HG03064 (cell line): ENCODE measurements around the gene CCNT2.
A peak's percentile ranks its signal among the peaks of the same experiment; 100 is the strongest.
"Not testable (repeated sequence)": the region's sequence is repeated elsewhere in the genome, so short reads cannot be mapped to it uniquely, and the experiment has no call there.

Experiments used
- ATAC-seq: cut with Tn5 transposase; IDR thresholded peaks from one replicate; pipeline ENCODE4 v1.9.1; 2021; ENCODE audit warnings: low read depth; ENCODE audit not compliant: unreplicated experiment

The CCNT2 gene

GRCh38 chr2:134917888-134918525 lies 615 bp upstream of the CCNT2 start:
- ATAC-seq, result peak; percentile 80

- ATAC-seq, result peak; percentile 0
These were observed 954 bp downstream of the CCNT2 start for GRCh38 chr2:134919341-134920210.

GRCh38 chr2:134924912-134925311 lies 6.3 kb downstream of the CCNT2 start:
- no peak for ATAC-seq

GRCh38 chr2:134926231-134926931 lies 7.8 kb downstream of the CCNT2 start:
- no peak for ATAC-seq

- ATAC-seq, result no peak
These were observed 8.6 kb downstream of the CCNT2 start for GRCh38 chr2:134927195-134927594.

GRCh38 chr2:134932864-134933526 lies 14.4 kb downstream of the CCNT2 start:
- ATAC-seq, result no peak

GRCh38 chr2:134933732-134934131 lies 15.1 kb downstream of the CCNT2 start:
- ATAC-seq, result no peak

GRCh38 chr2:134934150-134934549 lies 15.5 kb downstream of the CCNT2 start:
- no peak for ATAC-seq

- ATAC-seq, result no peak
These were observed 16.0 kb downstream of the CCNT2 start for GRCh38 chr2:134934641-134935040.

- no peak for ATAC-seq
These were observed 18.1 kb downstream of the CCNT2 start for GRCh38 chr2:134936691-134937090.

GRCh38 chr2:134943540-134943939 lies 24.9 kb downstream of the CCNT2 start:
- ATAC-seq, result peak; percentile 59

GRCh38 chr2:134944975-134945374 lies 26.4 kb downstream of the CCNT2 start:
- ATAC-seq, result no peak

- no peak for ATAC-seq
These were observed 27.5 kb downstream of the CCNT2 start for GRCh38 chr2:134946073-134946472.

- no peak for ATAC-seq
These were observed 31.5 kb downstream of the CCNT2 start for GRCh38 chr2:134949981-134950708.

GRCh38 chr2:134950886-134951285 lies 32.3 kb downstream of the CCNT2 start:
- ATAC-seq, result no peak

- no peak for ATAC-seq
These were observed 34.0 kb downstream of the CCNT2 start for GRCh38 chr2:134952608-134953007.

- no peak for ATAC-seq
These were observed 35.4 kb downstream of the CCNT2 start for GRCh38 chr2:134954065-134954464.

- no peak for ATAC-seq
These were observed 37.1 kb downstream of the CCNT2 start for GRCh38 chr2:134955744-134956143.

GRCh38 chr2:134957477-134957876 lies 38.9 kb downstream of the CCNT2 start:
- ATAC-seq, result no peak

GRCh38 chr2:134967166-134967565 lies 48.5 kb downstream of the CCNT2 start:
- ATAC-seq, result not testable (repeated sequence)
